IgD-negative memory B cell (primary cell): Measurements from ENCODE around the gene VENTX. TPM values are rescaled to one million over a fixed set of nuclear protein-coding genes. Genes with fewer than 3 reads are reported as not detected.
"Not testable (repeated sequence)": the region's sequence is repeated elsewhere in the genome, so short reads cannot be mapped to it uniquely, and the experiment has no call there.

Experiments used
- H3K27ac Mint-ChIP-seq, 3 donors: one replicate each; pipeline ENCODE4 v1.8.0; 2020 to 2022; ENCODE audit warnings: mild to moderate bottlenecking in 3 of 3, mixed read lengths in 3 of 3, moderate library complexity in 1 of 3
- H3K27me3 Mint-ChIP-seq: one replicate; pipeline ENCODE4 v1.8.0; 2021; ENCODE audit warnings: mixed read lengths
- H3K36me3 Mint-ChIP-seq: one replicate; pipeline ENCODE4 v1.8.0; 2020; ENCODE audit warnings: mild to moderate bottlenecking, mixed read lengths
- H3K4me1 Mint-ChIP-seq, 3 donors: one replicate each; pipeline ENCODE4 v1.8.0; 2020 to 2022; ENCODE audit warnings: mixed read lengths in 3 of 3, mild to moderate bottlenecking in 1 of 3
- H3K4me3 Mint-ChIP-seq, 4 donors: one replicate each; pipeline ENCODE4 v1.8.0; 2020 to 2022; ENCODE audit warnings: mild to moderate bottlenecking in 4 of 4, mixed read lengths in 4 of 4, moderate library complexity in 3 of 4
- H3K9me3 Mint-ChIP-seq, 3 donors: one replicate each; pipeline ENCODE4 v1.8.0; 2020 to 2021; ENCODE audit warnings: mixed read lengths in 3 of 3, mild to moderate bottlenecking in 1 of 3
- polyA plus RNA-seq: library from polyadenylated mRNA; unstranded; fragments of 300-500 nt; fragmentation: Illumina TruSeq; gene quantifications from one replicate; pipeline ENCODE4 v1.2.3, GENCODE V29; 2021

VENTX gene
- polyA plus RNA-seq, 1 donor from 2014 or later = not detected

DNA sequence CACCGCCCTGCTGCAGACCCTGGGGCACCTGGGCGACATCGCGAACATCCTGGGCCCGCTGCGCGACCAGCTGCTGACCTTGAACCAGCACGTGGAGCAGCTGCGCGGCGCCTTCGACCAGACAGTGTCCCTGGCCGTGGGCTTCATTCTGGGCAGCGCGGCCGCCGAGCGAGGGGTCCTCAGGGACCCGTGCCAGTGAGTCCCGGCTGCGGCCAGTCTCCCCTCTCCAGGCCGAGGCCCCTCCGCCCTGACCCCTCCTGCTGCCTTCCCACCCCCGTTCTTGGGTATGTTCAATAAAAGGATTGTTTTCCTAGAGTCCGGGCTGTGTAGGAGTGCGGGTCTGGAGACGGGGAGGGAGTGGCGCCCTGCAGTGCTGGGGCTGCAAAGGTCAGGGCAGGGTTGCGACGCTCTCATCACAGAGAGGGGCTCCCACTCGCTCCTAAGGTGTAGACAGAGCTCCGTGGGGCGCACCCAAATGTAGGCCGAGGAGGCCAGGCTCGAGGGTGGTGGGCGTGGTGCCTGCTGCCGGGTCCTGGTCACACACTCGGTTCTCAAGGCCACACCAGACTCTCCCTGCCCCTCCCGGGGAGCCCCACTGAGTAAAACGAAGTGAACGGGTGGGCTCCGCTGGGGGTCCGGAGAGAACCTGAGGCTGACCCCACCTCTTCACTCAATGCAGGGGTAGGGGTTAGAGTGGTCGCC is 6.3 kb upstream of the VENTX start:
- Mint-ChIP-seq H3K4me1 (peaks cover 0 to 9% (median 8%) of the 10 kb centered on the region in 3 donors), H3K9me3 (peaks cover 0 to 4% (median 0%) of the 10 kb centered on the region in 3 donors), H3K4me3 (peak overlapping the region in 2 of 4 donors; percentile 61 to 81), H3K36me3 (no peaks in the 10 kb centered on the region), H3K27ac (no peak overlapping the region), H3K27me3 (peaks cover 32% of the 10 kb centered on the region)

DNA sequence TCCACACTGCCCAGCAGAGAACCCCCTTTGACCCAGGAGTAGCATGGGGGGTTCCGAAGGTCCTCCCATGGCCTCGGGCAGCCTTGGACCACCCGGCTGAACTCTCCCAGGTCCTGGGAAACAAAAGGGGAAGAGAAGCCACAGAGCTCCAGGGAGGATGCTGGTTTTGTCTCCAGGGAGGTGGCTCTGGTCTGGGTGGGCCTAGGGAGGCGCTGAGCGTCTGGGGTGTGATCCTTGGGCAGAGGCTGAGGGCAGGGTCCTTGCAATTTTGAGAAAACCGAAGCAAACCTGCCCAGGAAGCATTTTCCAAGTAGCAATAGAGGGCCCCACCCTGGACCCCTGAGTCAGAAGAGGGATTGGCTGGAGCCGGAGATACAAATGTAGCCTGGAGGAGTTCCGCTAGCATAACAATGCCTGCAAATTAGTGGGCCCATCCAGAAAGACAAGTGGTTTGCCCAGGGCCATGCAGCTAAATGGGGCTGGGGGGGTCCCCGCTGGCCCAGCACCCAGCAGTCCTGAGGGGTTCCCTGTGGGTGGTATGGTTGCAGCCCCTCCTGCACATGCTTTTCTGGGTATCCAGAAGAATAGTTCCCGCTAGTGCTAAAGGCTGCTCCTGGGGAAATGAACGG is 5.6 kb upstream of the VENTX start:
- no peaks in the 10 kb centered on the region for H3K36me3 Mint-ChIP-seq
- H3K4me1 Mint-ChIP-seq = peaks cover 0 to 9% (median 7%) of the 10 kb centered on the region in 3 donors
- H3K9me3 Mint-ChIP-seq = peaks cover 0 to 4% (median 0%) of the 10 kb centered on the region in 3 donors
- no peak overlapping the region for H3K27ac Mint-ChIP-seq
- peaks cover 27% of the 10 kb centered on the region for H3K27me3 Mint-ChIP-seq
- H3K4me3 Mint-ChIP-seq = peak overlapping the region in 1 of 4 donors; percentile 53

DNA sequence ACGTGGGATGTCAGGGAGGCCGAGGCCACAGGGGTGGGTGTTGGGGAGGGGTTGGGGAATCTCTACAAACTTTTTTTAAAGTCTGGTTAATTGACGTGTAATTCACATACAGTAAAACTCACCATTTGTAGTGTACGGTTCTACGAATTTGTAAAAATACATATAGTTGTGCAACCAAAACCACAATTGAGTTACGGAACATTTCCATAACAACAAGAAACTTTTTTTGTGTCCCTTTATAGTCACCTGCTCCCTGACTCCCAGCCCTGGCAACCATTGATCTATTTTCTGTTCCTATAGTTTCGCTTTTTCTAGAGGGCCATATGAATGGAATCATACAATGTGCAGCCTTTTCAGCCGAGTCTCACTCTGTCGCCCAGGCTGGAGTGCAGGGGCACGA is 2.9 kb upstream of the VENTX start:
- not testable (repeated sequence) for H3K36me3 Mint-ChIP-seq, H3K9me3 Mint-ChIP-seq, H3K27ac Mint-ChIP-seq, H3K4me1 Mint-ChIP-seq
- Mint-ChIP-seq H3K4me3 (peak overlapping the region; percentile 37 to 75 (median 54)), H3K27me3 (peaks cover 25% of the 10 kb centered on the region)

DNA sequence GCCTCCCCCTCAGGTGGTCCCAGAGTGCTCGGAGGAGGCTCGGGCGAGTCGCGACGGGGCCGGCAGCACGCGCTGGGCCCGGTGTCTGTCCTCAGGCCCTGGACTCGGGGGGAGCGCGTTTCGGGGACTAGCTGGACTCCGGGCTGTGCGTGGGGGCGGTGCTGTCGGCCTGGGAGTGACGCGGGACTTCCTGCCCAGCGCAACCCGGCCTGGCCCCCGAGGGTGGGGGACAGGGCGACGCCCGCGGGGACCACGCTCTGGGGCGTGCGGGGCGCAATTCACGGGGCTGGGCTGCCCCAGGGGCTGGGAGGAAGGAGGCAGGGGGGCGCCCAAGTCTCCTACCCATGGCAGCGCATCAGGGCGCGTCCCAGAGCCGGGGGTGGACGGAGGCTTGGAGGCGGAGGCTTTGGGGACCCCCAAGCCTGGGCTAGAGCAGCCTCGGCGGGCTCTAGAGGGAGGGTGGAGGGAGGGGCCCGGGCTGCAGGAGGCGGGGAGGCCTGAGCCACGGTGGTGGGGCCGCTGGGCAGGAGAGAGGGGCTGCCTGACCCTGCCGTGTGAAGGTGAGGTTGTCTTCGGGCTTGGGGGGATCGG is 2.3 kb upstream of the VENTX start:
- Mint-ChIP-seq H3K4me1 (peaks cover 0 to 10% (median 6%) of the 10 kb centered on the region in 3 donors), H3K36me3 (no peaks in the 10 kb centered on the region), H3K27me3 (peaks cover 25% of the 10 kb centered on the region), H3K9me3 (no peaks in the 10 kb centered on the region), H3K27ac (no peak overlapping the region), H3K4me3 (peak overlapping the region; percentile 46 to 89 (median 74))

DNA sequence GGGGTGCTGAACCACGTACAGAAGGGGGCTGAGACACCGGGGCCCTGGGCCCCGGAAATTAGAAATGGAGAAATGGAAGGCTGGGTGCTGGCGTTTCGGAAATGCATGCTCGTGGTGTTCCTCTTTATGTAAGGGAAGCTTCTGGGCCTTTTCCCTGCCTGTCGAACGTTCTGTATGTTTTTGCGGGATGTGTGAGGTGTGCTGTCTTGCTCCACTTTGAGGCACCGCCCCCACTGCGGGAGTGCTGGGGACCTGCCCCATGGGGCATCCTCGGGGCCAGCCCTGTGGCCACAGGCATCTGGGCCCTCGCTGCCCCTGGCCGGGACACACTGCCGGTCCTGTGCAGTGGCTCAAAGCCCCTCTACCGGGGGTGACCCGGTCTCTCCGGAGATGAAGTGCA is 1.7 kb upstream of the VENTX start:
- peaks cover 25% of the 10 kb centered on the region for H3K27me3 Mint-ChIP-seq
- no peaks in the 10 kb centered on the region for H3K9me3 Mint-ChIP-seq
- H3K4me3 Mint-ChIP-seq = peak overlapping the region; percentile 48 to 89 (median 68)
- no peaks in the 10 kb centered on the region for H3K36me3 Mint-ChIP-seq
- H3K4me1 Mint-ChIP-seq = peaks cover 4 to 14% (median 11%) of the 10 kb centered on the region in 3 donors
- H3K27ac Mint-ChIP-seq = no peak overlapping the region

DNA sequence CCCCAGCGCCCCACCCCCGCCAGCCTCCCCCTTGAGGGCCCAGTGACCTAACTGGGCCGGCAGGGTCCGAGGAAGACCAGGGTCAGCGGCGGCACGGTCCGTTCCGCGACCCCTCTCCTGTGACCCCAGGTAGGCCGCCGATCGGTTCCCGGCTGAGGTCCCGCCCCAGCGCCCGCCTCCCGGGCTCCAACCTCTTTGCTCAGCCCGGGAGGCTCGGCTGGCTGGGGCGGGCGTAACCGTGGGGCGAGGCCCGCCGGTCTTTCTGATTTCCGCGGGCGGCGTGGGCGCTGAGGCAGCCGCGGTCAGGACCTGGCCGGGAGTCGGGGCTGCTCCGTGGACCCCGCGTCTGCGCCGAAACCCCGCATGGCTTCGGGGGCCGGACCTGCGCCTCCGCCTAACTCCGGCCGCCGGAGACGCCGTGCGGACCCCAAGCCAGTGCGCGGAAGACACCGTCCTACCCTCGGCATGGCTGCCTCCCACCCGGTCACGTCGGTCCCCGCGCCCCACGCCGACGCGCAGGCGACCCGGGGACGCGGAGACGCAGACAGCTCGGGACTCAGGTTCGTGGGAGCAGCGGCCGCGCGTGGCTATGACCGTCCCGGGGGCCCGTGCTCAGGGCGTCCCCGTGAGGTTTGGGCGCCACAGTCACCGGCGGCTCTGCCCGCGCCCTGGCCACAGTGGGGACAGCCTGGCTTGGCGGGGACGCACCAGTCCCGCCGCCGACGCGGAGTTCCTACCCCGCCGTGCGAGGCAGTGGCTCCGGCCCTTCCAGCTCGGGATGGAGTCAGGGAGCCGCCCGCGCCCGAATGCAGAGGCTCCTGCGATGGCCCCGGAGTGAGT is 1.0 kb upstream of the VENTX start:
- H3K9me3 Mint-ChIP-seq = no peaks in the 10 kb centered on the region
- peaks cover 22% of the 10 kb centered on the region for H3K27me3 Mint-ChIP-seq
- H3K4me3 Mint-ChIP-seq = no peak overlapping the region
- peaks cover 6 to 17% (median 15%) of the 10 kb centered on the region in 3 donors for H3K4me1 Mint-ChIP-seq
- no peaks in the 10 kb centered on the region for H3K36me3 Mint-ChIP-seq
- no peak overlapping the region for H3K27ac Mint-ChIP-seq

DNA sequence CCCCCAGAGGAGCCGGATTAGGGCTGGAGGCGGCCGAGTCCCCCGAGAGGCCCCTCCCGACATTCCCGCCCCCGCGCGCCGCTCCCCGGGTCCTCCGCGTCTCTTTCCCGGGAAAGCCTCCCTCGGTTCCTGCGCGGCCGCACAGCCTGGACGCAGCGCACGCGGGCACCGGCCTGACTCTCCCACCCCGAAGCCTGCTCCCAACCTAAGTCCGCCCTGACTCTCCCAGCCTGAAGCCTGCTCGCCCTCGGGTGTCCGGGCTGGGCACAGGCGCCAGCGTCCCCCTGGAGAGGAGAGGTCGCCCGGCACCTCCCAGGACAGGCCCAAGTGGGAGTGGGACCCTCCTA is 441 bp upstream of the VENTX start:
- Mint-ChIP-seq H3K9me3 (no peaks in the 10 kb centered on the region), H3K36me3 (no peaks in the 10 kb centered on the region), H3K27me3 (peaks cover 17% of the 10 kb centered on the region), H3K4me3 (peak overlapping the region in 2 of 4 donors; percentile 23 to 78), H3K4me1 (peaks cover 9 to 21% (median 17%) of the 10 kb centered on the region in 3 donors), H3K27ac (no peak overlapping the region)

DNA sequence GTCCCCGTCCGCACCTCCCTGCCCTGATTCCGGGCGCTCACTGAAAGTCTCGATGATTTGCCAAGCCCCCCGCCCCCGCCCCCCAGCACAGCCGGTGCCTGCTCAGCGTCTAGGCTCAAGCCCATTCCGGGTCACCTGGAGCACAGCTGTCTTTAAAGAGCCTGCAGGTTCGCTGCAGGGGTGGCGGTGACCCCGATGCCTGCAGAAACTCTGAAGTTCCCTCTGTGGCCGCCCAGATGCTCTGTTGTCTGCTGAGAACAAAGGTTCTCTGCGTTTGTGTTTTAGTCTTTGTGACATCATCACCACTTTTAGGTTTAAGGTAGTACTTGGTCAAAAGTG is 780 bp downstream of the VENTX start:
- no peaks in the 10 kb centered on the region for H3K36me3 Mint-ChIP-seq
- no peaks in the 10 kb centered on the region for H3K9me3 Mint-ChIP-seq
- peak overlapping the region in 1 of 3 donors; percentile 84 for H3K27ac Mint-ChIP-seq
- peak overlapping the region in 1 of 4 donors; percentile 66 for H3K4me3 Mint-ChIP-seq
- peaks cover 9 to 23% (median 17%) of the 10 kb centered on the region in 3 donors for H3K4me1 Mint-ChIP-seq
- H3K27me3 Mint-ChIP-seq = peaks cover 17% of the 10 kb centered on the region

DNA sequence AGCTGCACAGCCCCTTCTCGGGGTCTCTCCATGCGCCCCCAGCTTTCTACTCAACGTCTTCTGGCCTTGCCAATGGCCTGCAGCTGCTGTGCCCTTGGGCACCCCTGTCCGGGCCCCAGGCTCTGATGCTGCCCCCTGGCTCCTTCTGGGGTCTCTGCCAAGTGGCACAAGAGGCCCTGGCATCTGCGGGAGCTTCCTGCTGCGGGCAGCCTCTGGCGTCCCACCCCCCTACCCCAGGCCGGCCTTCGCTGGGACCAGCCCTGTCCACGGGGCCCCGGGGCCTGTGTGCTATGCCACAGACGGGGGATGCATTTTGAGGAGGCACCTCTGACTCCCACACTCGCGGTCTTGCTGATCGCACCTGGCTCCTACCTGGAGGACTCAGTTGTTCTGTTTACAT is 2.3 kb downstream of the VENTX start:
- Mint-ChIP-seq H3K9me3 (no peaks in the 10 kb centered on the region), H3K4me1 (peaks cover 9 to 21% (median 17%) of the 10 kb centered on the region in 3 donors), H3K4me3 (peak overlapping the region in 1 of 4 donors; percentile 23), H3K27me3 (peaks cover 14% of the 10 kb centered on the region), H3K27ac (no peak overlapping the region), H3K36me3 (no peaks in the 10 kb centered on the region)

DNA sequence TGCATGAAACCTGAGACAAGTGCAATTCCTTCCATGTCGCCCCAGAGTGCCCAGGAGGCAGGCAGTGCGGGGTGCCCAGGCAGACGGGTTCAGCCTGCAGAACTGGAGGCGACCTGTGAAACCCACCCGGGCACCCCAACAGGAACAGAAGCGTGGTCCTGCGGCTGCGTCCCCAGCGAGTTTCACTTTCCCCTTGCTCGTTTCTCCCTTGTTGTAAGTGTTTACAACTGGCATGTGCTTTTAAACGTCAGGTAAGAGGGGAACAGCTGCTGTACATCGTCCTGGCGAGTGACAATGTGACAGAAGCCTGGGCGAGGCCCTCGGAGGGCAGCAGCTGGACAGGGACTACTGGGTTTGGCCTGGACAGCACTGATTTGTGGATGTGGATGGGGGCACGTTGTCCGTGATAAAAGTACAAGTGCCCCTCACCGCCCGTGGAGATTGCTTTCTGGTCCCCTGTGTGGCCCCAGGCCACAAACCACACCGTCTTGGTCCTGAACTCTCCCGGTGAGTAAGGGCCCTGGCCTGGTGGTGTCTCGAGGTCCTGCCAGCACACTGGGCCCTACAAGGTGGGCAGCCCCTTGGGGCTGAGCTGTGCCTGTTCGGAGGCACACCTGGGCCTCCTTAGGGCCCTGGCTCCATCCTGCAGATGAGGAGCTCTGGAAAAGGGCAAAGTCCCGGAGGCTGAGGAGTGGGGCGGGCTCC is 4.0 kb downstream of the VENTX start:
- Mint-ChIP-seq H3K27me3 (peaks cover 16% of the 10 kb centered on the region), H3K9me3 (no peaks in the 10 kb centered on the region), H3K36me3 (no peaks in the 10 kb centered on the region), H3K4me3 (peak overlapping the region; percentile 84 to 93 (median 90)), H3K4me1 (peaks cover 9 to 19% (median 17%) of the 10 kb centered on the region in 3 donors), H3K27ac (peak overlapping the region in 2 of 3 donors; percentile 31 to 72)

DNA sequence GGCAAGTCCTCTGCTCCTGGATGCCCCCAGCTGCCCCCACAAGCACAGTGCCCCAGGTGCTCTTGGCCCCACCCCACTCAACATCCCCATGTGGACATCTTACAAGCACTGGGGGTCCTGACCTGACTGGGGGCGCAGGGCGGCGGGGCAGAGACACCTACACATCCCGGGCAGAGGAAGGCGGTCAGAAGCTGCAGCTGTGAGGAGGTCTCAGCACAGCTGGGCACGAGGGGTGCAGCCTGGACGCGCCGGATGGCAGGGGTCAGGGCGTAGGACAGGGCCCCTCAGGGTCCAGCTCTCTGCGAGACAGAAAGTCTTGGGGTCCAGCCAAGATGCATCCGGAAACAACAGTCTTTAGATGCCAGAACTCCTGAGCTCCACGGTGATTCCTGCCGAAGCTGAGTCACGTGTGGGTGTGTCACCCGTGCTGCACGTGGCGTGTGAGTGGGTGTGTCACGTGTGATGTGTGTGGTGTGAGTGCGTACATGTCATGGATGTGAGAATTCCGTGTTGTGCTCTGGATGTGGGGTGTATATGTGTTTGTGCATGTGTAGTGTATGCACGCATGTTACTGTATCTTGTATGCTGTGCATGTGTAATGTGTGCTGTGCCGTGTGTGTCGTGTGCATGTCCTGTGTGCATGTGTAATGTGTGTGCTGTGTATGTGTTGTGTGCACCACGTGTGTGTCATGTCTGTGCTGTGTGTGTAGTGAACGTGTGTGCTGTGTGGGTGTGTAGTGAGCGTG is 5.1 kb downstream of the VENTX start:
- Mint-ChIP-seq H3K27me3 (peaks cover 16% of the 10 kb centered on the region), H3K9me3 (no peaks in the 10 kb centered on the region), H3K36me3 (no peaks in the 10 kb centered on the region), H3K4me1 (peaks cover 12 to 19% (median 17%) of the 10 kb centered on the region in 3 donors), H3K27ac (peak overlapping the region in 2 of 3 donors; percentile 62 to 78), H3K4me3 (peak overlapping the region in 3 of 4 donors; percentile 14 to 63 (median 22))

DNA sequence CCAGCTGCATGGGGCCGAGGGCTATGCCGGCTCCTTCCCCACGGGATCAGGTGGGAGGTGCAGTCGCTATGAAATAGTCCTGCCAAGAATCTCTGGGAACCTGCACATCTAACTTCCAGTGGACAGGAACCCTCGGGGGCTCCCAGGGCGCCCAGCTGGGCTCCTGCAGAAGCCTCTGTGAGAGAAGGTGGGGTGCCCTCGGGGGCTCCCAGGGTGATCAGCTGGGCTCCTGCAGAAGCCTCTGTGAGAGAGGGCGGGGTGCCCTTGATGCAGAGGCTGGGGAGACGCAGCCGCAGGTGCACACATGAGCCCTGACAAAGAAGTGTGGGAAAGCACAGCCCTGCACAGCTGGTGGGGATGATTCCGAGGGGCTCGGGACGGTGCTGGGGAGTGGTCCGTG is 5.9 kb downstream of the VENTX start:
- no peaks in the 10 kb centered on the region for H3K9me3 Mint-ChIP-seq
- H3K4me1 Mint-ChIP-seq = peaks cover 12 to 18% (median 15%) of the 10 kb centered on the region in 3 donors
- H3K4me3 Mint-ChIP-seq = no peak overlapping the region
- no peaks in the 10 kb centered on the region for H3K36me3 Mint-ChIP-seq
- no peak overlapping the region for H3K27ac Mint-ChIP-seq
- H3K27me3 Mint-ChIP-seq = peaks cover 14% of the 10 kb centered on the region

DNA sequence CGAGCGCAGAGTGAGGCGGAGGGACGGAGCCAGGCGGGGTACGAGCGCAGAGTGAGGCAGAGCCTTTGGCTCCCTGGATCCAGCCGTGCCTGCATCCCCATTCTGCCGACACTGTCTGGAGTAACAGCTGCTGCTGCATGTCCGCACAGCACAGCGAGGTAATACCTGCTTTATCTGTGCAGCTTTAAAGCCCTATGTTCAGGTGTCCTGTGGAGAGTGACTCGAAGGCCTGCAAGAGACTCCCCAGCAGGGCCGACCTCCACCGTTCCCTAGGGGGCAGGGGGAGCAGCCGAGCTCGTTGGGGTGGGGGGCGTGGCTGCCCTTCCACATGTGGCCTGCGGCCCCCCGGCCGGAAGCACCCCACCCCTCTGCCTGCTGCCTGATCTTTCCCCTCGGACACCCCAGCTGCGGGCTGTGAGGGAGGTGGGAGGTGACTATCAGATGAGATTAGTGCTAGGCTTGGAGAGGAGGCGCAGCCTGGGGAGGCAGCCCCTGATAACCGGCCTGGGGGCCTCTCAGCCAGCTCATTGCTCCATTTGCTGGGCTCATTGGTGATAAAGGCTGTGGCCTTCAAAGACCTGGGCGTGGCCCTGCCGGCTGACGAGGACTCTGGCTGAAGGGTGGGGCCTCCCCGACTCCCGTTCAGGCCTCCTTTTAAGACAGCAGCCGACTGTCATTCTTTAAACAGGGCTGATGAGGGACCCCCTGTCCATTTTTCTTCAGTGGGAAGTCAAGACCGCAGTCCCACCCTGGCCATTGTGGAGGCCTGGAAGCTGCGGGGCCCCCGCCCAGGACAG is 8.0 kb downstream of the VENTX start:
- Mint-ChIP-seq H3K27me3 (peaks cover 10% of the 10 kb centered on the region), H3K27ac (no peak overlapping the region), H3K9me3 (no peaks in the 10 kb centered on the region), H3K4me1 (peaks cover 10 to 14% (median 12%) of the 10 kb centered on the region in 3 donors), H3K36me3 (no peaks in the 10 kb centered on the region), H3K4me3 (no peak overlapping the region)
